Activated CD4-positive, alpha-beta T cell treated with anti-CD3 and anti-CD28 coated beads for 1 hour (primary cell): Measurements from ENCODE around the gene ZNF521.

Source experiments
- DNase-seq: peaks from one replicate; pipeline ENCODE4 v3.0.0-alpha.2; 2020

The ZNF521 gene

DNA sequence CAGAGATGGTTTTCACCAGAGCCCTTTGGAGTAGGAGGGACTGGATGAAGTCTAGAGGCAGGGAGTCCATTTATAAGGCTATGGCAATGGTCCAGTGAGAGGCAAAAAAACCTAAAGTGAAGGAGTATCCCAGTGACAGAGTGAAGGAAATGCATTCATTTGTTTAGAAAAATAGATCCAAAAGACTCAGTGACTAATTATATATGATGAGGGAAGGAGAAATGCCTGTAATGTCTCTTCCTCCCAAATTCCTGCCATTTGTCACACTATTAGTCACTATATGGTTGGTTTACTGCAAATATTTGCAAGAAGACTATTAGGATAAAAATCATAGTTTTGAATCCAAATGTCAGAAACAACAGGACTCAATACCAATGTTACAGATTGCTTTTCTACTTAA, 104.2 kb downstream of the ZNF521 start:
- DNase-seq, result no peak

DNA sequence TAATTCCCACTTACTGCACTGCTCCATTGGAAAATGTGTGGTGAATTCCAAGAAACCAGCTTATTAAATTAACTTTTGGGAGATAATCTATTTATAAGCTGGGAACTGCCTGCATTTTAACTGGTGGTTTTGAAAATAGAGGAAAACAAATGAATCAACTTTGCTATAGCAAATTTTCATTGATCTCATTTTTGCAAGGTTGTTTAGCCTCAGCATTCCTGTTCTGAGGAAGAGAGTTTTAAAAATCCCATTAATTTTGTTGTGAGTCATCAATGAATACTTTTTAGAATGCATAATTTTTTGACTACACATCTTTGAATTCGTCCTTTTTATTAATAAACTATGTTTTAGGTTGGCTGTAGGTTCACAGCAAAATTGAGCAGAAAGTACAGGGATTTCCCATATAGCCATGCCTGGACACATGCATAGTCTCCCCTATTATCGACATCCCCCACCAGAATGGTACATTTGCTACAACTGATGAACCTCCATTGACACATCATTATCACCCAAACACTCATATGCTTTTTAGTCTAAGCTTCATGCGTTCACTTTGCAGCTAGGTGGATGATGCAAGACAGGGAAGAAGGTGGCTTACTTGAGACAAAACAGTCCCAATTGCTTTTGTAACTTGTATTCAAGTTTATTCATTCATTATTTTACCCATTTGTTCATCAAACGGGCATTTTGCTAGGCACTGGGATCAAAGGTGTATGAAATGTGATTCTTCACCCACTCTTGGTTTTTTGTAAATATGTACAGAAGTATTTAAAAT, 106.9 kb downstream of the ZNF521 start:
- DNase-seq, result no peak

DNA sequence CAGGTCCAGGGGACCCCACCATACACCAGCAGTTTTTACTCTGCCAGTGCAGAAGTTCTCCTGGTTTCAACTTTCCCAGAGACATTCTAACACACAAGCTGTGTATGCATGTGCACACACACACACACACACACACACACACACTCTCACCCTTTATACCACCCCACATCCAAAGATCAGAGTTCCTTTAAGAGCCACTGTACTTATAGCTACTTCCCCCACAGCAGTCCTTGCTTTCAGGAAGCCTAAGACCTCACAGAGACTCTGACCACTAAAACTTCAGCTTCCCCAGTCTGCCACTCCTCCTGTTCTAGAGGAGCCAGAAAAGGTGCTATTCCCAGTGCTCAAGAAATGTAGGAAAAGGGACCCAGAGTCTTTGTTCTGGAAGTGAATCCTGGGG, 107.8 kb downstream of the ZNF521 start:
- DNase-seq, result no peak

DNA sequence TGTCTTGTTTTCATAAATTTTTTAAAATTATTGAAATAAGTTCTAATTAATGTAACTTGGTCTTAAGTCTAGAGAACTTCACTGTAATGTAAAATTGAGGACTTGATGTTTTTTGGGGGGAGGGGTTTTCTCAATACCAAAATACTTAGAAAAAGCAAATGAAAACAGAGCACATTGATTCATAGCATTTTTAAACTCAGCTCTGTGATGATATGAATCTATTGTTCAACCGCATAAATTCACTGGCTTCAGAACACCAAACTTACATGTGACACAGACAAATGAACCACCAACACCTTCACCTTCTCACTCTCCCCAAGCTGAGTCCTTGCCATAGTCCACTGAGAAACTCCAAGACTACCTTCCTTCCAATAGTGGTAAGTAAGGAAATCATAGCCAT, 108.2 kb downstream of the ZNF521 start:
- no peak for DNase-seq

DNA sequence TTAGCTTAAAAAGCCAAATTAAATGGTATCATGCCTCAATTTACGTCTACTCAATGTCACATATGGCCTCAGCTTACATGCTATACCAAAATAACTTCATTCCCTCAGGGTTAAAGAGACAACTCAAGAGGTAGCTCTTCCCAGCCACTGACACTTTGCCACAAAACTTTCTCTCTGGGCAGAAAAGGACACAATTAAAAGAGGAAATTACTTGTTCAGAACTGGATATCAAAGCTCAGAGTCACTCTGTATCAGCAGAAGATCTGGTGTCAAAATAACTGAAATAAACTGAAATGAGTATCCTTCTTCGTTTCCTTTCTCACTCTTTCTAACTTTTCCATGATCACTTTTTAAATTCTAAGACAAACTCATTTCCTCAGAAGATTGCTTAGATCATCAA, 108.7 kb downstream of the ZNF521 start:
- DNase-seq, result no peak

DNA sequence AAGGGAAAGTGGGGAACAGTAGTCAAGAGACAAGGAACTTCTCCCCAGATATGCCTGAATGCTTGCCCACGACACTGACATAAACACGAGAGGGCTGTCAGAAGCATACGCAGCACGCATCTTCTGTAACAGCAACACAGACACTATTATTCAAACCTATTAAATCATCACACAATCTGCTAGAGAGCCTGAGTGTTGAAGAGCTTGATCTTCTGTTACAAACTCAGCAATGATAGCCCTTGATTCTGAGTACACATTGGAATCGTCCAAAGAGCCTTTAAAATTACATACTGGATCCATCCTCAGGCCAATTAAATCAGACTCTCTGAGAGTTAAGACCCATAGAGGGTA, 111.6 kb downstream of the ZNF521 start:
- no peak for DNase-seq

DNA sequence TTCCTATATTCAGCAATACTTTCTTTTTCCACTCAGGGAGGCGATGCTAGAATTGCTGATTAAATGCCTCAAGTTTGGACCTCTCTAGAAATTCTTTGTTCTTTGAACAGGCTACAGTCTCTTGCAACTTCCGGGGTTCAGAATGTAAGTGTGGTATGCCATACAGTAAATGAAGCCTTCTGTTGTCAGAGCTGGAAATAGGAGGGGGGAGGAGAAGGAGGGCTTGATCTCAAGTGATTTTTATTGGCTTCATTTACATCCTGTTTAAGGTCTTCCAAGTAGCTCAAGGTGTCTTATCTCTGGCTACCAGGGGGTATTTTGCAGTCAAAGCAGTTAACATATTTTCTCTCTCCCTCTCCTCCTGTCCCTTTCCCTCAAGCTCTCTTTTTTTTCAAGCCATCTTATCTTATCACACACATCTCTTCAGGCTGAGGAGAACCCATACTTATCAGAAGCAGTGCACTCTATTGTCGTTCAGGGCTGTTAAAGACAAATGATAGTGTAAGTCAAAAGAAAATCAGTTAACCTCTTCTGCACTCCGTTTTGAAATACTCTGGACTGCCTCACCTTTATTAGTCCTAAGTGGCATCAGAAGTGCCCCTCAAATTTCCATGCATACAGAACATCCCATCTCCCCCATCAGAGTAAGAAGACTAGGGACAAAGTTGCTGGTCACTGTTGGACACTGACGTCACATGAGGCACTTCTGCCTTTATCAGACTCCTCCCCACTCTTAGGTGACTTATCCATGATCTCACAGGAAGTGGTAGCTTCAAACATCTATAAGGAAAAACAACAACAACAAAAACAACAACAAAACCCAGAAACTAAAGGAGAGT, 112.2 kb downstream of the ZNF521 start:
- DNase-seq, result no peak

DNA sequence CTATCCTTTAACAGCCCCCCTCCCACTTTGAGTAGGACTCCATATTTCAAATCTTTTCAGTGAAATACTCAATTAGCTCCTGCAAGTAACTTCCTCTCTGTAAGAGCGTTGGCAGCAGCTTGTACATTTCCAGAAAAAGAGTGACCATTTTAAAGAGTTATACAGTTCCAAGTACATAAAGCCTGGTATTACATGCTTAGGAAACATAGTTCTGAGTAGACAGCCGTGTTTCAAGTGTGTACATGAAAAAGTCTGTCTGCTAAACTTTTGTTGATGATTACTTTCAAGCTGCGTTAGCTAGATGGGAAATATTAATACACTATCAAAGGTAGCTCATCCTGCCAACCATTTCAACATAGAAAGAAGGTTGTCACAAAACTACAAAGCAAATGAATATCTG, 112.8 kb downstream of the ZNF521 start:
- no peak for DNase-seq

DNA sequence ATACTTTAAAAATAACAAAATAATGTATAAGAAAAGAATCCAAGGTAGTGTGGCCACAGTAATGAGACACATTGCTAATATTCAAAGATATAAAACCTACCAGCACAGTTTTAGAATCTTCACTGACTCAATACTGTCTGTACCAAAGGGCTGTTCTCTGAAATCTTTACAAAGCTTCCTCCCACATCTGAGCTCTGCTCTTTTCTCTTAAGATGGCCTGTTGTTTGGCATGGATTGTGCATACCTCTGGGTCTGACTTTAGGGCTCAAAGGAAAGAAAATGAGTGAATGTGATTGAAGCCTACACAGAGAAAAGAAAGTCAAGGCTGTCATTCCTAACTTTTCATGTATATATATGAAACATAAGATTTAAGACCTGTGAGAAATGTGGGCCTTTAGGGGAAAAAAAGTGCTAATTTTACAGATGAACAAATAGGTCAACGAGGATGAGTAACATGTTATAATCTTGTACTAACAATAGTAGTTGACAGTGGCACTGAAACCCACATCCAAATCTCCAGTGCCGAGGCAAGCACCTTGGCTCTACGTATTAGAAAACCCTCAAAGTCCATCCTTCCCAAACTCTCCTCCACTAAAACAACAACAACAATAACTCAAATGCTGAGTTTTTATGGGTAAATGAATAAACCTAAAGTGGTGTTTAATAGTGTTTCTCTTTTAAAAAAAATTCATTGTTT, 114.2 kb downstream of the ZNF521 start:
- no peak for DNase-seq

DNA sequence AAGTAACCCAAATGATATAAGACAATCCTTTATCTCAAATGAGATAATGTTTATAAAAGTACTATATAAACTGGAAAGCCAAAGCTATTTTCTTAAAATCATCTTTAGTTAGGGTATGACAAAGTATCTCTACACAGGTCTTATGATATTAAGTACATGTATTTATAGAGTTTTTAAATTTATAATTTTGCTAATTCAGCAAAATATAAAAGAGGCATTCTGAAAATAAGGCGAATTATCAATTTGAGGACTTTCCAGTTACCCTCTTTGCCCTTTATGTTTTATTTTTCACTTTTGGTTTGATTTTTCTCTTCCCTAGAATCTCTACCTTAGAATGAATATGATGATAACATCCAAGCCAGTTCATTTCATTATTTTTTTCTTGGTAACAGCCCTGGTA, 115.2 kb downstream of the ZNF521 start:
- DNase-seq, result no peak

DNA sequence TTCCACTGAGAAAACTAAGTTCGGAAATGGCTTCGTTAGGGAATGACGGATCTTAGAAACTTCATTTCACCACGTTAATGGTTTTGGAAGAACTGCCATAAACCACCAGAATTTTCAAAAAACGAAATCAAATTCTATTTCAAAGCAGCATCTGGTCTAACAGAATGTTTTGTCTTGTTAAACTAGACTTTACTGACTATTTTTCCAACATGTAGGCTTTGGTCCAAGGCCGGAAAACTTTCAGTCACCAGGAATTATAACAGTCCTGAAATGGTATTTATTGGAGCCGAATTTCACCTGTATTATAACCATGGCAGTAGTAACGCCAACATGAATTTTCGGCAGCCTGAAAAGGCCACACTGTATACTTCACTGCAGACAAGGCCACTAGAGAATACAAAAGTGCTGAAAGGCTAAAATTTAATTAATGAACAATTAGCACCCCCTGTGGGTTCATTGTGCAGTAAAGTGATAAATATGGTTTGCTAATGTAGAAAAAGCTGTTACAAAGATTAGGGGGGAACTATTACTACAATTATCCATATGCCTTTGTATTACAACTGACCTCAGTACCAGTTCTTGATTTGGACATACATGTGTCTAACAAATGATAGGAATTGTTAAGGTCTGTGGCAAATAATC, 116.4 kb downstream of the ZNF521 start:
- DNase-seq, result no peak

DNA sequence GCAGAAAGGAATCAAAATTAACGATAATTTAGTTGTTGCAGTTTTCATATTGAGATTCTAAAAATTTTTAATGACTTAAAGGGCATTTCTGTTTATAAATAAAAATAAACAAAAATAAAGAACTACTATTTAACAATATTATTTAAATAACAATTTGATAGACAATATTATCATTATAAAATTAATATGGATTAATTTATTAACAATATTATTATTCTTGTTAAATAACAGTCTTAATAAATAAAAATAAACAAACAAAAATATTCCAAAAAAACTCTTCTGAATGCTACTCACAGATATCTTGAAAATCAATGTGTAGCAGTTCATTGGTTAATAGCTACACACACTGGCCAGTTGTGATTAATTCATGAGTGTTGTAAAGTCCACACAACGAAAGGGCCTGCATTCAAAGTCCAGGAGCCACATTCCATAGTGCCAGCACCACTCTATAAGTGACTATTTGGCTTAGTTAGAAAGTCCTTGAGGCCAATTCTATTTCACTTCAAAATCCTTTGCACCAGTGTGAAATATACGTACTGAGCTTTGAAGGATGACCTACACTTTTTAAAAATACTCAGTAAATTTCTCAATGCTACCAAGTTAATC, 117.1 kb downstream of the ZNF521 start:
- no peak for DNase-seq

DNA sequence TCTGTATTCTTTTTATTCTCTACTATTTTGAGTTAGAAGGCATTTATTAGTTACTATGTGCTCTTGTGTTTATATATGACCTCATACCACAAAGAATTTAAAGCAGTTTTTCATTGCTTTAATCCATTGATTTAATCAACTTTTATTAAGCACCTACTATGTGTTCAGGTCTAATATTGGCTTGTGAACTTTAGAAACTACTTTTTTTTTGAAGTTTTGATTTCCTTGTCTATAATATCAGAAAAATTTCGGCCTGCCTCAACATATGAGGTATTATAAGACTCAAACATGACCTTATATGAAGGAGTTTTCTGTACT, 117.7 kb downstream of the ZNF521 start:
- DNase-seq, result no peak

DNA sequence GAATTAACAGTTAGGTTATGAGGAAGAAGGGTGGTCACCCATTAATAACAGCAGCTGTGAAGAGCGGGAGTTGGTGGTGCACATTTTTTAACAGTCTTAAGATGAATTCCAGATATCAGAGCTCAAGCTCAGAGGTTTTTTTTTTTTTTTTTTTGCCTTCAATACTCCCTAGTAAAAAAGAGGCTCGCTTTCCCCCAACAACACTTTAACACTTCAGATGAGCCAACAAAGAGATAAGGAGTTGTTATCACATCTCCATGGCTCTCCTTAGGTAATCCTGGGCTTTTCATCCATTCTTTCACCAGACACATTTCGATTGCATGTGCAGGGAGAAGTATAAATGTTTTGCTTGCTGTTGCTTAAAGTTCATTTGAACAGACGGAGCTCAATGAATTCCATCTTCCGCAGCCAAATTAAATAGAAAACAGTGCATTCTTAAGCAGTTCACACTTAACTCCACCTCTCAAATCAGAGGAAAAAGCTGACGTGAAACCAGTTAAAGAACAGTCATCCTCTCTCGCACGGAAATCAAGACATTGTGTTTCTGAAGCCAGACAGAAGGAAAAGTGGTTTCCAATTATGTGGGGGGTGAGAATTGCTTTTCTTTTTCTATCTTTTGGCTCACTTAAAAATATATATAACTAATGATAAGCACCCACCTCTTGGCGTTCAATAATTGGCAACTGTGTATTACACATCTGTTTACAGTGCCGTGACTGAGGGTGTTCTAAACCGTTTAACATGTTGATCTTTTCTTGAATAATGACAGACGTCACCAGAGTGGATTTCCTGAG, 118.2 kb downstream of the ZNF521 start:
- no peak for DNase-seq

DNA sequence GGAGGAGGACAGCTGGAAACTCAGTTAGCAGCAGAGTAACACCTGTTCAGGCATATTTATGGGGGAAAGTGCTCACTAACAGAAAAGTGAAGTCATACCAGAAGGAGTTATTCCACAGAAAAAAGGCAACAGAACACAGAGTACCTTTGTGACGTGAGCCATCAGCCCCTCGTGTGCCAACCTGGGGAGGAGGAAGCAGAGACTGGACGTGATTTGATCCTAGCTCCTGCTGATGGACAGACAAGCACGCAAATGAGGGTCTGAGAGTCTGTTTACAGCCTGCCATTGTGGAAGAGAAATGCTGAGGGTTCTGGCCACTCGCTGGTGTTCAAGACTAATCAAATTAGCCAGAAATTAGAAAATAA, 120.7 kb downstream of the ZNF521 start:
- DNase-seq, result no peak

DNA sequence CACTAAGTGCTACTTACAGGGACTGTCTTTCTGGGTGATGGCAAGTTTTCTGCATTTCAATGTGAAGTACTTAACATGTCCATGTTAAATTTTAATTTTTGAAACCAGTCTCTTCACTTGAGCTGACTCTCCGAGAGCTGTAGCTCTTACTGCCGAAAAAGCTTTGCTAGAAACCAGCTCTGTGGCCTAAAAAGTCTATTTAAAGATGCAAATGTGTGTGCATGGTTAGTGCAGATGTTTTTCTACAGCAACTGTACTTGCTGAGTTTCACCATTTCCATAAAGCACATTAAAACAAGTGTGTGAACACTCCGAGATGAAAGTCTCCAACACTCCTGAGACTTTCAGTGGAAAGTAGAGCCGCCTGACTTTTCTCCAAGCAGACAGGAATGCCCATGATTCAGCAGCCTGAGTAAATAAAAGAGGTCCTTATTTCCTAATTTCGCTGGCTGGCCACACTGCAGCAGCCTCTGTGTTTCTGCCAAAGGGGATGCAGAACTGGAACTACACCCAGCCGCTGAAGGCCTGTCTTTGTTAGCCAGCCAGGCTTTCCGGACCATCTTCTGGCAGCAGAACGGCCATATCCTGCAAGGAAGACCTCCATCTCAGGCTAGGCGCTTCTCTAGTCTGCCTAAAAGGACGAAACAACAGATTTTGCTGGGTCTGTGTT, 121.2 kb downstream of the ZNF521 start:
- no peak for DNase-seq

DNA sequence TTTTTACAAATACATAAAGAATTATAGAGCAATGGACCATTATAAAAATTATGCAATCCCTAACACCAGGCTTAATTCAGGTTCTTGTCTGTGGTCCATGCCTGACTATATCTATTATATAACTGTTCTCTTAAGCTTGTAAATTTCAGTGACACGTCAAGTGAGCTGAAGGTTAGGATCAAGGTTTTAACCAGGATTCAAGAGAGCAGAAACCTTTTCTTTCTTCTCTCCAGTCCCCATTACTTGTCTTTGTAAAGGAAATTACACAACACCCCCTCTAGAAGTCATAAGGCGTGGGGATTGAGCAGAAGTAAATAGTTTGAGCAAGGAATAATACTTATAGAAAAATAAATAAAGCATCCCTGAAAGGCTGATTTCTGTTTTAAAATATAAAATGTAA, 122.0 kb downstream of the ZNF521 start:
- no peak for DNase-seq

DNA sequence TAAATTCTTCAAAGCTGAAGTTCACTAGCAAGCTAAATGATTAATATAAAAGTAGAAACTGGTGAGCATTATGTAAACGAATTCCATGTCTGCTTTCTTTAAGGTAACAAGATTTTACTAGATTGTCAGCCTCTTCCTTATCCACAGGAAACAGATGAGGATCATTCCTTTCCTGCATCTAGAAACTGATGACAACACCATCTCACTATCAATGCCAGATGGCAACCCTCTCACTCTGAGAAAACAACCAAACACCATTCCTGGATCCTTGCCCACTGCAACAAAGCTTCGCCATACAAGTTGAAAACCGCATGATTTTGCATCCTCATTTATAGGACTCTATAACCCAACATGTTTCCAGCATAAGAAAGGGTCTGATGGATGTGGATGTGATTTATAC, 122.9 kb downstream of the ZNF521 start:
- no peak for DNase-seq

DNA sequence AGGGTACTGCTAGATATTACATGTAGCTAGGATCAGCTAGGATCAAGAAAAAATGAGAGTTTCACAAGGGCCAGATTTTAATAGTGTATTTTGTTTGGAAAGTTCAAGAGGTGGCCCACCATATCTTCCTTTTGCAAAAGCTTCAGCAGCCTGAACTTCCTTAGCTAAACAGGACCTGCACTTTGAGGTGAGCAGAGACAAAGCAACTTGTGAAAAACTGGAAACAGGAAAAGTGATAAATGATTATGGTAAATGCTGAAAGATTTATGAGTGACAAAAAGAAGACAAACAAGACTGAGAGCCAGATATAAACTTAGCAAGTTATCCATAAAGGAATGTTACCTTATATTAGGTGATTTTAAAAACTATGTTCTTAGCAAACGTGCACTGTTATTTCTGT, 123.6 kb downstream of the ZNF521 start:
- no peak for DNase-seq

DNA sequence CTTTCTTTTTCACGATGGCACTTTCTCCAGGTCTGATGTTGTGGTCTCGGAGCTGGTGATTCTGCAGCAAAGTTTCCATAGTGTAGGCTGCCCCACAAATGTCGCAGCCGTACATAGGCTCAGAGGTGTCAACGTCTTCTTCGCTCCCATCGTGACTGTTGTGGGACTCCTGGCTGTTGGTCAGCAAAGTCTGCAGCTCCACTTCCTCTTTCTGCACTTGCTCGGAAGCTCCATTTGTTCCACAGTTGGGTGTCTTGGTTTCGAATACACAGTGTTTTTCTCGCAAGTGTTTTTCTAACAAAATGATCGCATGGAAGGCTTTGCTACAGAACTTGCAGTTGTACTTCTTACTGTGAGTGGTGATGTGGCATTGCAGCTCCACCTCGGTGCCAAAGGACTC, 126.8 kb downstream of the ZNF521 start:
- no peak for DNase-seq
